HK-2 (cell line): ENCODE data around the gene CASP8.
"Not testable (repeated sequence)": the region's sequence is repeated elsewhere in the genome, so short reads cannot be mapped to it uniquely, and the experiment has no call there.

Experiments
- DNase-seq: peaks from one replicate; pipeline ENCODE4 v3.0.0-alpha.2; 2018; ENCODE audit not compliant: unreplicated experiment

Gene CASP8

DNA sequence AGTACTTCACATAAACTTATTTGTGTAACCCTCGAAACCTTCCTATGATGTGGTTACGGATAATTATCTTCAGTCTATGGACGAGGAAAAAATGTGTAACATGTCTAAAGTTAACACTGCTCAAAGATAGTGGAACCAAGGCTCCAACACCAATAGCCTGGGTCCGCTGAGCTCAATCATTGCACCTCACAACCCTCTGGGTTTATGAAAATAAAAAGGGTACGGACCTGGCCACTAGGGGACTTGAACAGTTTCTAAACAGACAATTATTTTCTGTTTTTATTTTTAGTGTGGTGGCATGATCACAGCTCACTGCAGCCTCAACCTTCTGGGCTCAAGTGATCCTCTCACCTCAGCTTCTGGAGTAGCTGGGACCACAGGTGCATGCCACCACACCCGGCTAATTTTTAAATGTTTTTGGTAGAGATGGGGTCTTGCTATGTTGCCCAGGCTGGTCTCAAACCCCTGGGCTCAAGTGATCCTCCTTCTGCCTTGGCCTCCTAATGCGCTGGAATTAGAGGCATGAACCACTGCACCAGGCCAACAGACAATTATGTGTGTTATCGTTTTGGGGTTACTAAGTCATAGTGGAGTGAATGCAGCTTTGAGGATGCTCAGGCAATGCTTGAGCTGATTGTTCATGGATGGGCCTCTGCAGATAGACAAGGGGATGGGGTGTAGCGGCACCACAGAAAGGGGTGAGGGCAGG is 10.1 kb downstream of the CASP8 start:
- no peak for DNase-seq

DNA sequence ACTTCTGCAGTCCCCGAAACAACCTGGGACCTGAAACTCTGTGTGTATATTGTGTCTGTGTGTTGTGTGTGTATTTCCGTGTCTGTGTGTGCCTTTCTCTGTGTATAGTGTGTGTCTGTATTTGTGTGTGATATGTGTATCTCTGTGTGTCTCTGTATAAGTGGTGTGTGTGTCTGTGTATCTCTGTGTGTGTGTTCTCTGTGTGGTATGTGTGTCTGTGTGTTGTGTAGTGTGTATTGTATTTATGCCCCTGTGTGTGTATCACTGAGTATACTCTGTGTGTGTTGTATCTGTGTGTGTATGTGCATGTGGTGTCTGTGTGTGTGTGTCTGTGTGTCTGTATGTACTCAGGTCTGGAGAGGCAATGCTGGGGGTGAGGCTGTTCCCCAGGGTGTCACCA is 11.6 kb downstream of the CASP8 start:
- no peak for DNase-seq

DNA sequence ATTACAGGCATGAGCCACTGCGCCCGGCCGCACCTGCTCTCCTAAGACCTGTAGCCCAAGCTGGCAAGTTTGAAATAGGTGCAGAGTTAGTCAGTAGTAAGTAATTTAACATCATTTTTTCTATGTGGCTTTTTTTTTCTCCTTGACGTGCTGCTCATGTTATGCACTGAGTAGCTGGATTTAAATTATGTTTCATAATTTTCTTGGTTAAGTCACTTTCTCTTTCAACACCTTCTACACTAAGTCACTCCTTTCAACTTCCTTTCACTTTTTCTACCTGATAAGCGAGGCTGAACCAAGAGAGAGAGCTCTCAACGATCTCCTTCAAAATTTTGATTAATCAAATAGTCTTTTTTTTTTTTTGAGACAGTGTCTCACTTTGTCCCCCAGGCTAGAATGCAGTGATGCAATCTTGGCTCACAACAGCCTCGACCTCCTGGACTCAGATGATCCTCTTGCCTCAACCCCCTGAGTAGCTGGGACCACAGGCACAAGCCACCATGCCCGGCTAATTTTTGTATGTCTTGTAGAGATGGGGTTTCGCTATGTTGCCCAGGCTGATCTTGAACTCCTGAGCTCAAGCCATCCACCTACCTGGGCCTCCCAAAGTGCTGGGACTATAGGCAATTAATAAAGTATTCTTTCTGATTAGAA is 13.1 kb downstream of the CASP8 start:
- no peak for DNase-seq

DNA sequence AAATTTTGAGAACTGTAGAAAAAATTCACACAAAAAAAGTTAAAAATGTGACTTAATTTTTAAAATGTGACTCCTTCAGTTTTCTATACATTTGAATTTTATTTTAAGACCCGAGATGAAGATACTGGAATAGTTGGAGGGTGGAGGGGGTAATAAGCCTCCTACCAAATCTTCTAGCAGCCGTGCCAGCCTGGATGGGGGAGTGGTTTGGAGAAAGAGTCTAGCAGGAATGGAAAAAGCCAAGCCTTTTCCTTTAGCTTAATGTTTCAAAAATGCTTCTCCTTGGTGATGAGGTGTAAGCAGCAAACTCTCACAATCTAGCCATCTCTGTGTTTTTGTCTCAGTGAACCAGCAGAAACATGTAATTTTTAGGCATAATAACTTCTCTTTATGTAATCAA is 14.7 kb downstream of the CASP8 start:
- DNase-seq = no peak

DNA sequence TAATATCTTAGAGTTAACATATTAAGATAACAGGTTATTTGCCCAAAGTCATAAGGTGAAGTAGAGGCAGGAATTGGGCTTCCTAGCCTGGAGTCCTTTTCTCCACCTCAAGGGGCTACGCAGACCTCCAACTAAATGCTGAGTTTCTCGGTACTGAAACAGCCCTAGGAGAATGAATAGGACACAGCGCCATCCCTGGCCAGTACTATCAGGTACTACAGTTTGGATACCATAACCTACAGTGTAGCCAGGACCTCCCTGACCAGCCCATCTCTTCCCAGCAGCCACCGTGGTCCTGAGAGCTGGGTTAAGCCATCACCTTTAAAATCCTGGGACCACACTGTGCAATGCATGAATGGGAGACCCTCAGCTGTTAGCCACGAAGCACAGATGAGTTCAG is 15.7 kb downstream of the CASP8 start:
- DNase-seq = no peak

DNA sequence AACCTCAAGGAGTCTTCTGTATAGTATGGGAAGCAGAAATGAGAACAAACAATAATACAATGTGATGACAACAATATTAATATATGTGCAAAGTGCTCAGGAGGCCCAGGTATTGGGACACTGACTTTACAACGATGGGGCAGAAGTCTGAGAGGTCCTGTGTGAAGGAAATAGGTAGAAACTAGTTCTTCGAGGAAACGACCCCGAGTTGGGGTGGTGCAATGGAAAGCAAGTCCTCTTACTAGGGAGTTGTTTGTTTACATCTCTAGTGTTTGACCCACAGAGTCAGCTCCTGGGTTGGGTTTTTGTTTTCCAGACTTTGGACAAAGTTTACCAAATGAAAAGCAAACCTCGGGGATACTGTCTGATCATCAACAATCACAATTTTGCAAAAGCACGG is 16.2 kb downstream of the CASP8 start:
- DNase-seq = no peak

DNA sequence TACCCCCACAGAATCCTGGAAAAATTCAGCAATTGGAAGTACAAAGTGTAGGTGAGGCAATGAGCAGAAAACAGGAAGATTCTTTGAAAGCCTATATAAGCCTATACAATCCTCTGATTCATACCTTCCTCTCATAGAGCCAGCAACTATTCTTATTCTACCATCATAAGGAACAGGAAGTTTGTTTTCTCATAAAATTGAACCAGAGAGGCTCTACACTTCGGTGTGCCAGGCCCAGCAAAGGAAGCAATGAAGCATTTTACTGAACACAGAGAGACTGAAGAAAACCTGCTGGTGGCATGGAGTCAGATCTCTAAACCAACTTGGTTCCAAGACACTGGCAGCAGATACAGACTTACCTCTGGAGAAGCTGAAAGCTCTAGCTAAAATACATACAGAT is 18.7 kb downstream of the CASP8 start:
- DNase-seq = no peak

DNA sequence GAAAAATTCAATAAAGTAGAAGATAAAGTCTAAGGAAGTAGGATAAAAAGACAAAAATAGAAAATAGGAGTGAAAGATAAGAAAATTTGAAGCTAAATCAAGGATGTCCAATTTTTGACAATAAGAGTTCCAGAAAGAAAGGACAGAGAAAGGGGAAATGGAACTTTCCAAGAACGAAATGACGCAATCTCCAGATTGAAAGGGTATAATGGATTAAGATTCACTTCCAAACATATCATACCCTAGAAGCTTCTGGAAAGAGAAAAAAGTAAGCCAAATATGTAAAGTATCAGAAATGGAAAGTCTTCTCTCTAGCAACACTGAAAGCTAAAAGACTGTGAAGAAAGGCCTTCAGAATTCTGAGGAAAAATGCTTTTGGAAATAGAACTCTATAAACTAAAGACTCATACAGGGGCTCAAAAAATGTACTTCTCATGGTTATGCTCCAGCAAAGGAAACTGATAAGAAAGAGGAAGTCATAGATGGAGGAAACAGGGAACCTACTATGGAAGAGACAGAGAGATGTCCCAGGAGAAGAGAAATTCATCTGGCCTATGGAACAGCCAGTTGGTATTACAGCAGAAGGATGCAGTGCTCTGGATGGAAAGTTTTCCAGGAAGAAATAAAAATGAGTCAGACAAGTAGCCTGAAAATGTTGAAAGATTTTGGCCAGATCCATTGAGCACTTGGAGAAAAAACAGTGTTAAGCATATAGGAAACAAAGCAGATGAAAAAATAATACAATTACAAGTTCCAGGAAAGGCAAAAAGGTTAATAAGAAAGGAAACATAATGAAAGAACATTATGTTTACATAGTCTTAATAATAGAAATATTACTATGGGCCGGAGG is 20.1 kb downstream of the CASP8 start:
- no peak for DNase-seq

DNA sequence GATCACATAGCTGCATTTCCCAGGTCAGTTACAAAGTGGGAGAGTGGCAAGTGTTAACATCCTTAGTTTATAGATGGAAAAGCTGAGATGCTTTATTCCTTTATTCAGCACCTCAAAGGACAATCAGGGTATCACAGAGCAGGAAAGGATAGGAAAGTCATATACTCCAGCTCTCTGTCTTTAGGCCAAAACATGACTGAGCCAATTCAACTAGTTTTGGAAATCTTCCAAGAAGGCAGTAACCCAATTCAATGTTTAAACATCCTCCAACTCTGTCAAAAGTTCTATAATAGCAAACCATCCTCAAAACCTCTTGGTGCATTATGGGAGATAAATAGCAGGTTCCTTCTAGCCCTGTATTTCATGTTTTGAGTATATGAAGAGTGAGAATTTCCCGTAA is 25.2 kb downstream of the CASP8 start:
- DNase-seq = no peak

DNA sequence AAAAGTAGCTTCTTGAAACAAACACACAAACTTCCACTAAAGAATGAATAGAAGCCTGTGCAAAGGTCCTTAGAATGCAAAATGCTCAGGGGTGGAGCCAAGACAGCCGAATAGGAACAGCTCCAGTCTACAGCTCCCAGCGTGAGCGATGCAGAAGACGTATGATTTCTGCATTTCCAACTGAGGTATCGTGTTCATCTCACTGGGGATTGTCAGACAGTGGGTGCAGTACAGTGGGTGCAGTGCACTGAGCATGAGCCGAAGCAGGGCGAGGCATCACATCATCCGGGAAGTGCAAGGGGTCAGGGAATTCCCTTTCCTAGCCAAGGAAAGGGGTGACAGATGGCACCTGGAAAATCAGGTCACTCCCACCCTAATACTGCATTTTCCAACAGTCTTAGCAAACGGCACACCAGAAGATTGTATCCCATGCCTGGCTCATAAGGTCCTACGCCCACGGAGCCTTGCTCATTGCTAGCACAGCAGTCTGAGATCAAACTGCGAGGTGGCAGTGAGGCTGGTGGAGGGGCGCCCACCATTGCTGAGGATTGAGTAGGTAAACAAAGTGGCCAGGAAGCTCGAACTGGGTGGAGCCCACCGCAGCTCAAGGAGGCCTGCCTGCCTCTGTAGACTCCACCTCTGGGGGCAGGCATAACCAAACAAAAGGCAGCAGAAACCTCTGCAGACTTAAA is 30.3 kb downstream of the CASP8 start:
- not testable (repeated sequence) for DNase-seq

DNA sequence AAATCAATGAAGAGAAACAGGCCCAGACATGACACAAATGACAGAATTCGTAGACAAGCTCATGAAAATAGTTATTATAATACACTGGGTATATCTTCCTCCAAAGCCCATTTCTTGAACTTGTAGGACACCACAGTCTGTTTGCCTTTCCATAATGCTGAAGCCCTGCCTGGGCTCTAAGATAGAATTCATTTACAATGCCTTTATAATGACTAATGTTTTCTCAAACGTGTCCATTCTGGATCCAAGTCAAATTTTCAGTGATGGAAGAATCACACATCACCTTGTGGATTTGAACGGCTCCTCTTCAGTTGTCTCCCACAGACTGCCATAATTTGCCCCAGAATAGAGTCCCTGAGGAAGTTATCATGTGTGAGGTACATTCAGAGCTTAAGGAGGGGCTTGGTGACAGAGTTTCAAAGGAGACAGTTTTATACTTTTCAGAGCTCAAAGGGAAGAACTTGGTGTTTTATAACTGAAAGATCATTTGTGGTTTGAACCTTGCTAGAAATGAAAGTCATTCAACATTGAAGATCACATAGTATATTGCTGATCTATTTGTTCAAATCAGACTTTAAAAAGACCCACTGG is 38.2 kb downstream of the CASP8 start:
- no peak for DNase-seq

DNA sequence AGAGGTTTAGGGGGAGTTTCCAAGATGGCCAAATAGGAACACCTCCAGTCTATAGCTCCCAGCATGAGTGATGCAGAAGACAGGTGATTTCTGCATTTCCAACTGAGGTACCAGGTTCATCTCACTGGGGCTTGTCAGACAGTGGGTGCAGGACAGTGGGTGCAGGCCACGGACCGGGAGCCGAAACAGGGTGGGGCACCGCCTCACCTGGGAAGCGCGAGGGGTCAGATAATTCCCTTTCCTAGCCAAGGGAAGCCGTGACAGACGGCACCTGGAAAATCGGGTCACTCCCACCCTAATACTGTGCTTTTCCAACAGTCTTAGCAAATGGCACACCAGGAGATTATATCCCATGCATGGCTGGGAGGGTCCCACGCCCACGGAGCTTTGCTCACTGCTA is 39.6 kb downstream of the CASP8 start:
- DNase-seq = not testable (repeated sequence)

DNA sequence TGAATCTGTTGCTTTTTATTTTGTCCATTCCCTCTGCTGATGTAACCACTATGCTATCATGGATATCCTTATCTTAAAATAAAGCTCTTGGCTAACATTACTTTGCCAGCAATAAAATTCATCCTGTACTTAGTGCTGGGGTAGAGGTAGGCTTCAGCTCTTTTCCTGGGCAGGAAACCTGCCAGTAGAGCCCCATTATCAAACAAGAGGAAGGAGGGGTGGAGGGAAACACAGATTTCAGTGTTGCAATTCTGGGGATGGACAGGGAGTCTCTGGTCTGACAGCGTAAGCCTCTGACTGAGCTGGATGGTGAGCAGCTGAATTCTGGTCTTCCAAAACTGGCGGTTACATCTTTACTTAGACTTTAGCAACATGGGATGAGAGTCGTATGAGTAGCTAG is 47.5 kb downstream of the CASP8 start:
- no peak for DNase-seq

DNA sequence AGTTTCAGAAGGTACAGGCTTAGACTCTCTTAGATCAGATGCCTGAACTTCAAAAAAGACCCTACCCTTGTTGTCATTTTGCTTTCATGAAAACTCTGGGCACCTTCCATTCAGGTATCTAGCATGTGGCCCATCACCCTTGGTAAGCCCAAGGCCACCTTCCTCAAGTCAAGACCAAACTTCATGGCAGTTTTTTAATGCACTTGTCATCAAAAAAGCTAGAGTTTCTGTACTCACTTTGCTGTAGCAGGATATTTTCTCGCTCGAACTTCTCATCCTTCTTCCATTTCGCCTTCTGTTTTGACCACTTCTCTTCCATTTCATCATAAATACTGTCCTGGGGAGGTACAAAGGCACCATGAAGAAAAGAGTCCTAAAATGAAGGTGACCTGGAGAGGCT is 48.6 kb downstream of the CASP8 start:
- DNase-seq = no peak

DNA sequence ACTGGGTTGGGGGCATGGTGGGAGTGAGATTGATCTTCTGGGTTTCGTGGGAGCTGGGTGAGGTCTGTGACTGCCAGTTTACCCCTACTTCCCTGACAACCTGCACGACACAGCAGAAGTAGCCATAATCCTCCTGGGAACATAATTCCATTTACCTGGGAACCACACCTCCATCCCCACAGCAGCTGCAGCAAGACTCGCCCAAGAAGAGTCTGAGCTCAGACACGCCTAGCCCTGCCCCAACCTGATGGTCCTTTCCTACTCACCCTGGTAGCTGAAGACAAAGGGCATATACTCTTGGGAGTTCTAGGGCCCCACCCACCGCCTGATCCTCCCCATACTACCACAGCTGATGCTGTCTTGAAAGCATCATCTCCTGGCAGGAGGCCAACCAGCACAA is 53.0 kb downstream of the CASP8 start:
- no peak for DNase-seq

DNA sequence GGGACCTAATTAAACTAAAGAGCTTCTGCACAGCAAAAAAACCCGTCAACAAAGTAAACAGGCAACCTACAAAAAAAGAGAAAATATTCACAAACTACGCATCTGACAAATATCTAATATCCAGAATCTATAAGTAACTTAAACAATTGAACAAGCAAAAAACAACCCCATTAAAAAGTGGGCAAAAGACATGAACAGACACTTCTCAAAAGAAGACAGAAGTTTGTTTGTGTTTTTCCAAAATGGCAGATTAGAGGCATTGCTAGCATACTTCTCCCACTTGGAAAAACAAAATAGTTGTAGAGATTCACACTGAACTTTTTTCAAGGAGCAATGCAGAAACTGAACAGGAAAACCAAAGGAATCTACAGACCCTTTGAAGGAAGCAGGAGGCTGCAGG is 59.2 kb downstream of the CASP8 start:
- no peak for DNase-seq

DNA sequence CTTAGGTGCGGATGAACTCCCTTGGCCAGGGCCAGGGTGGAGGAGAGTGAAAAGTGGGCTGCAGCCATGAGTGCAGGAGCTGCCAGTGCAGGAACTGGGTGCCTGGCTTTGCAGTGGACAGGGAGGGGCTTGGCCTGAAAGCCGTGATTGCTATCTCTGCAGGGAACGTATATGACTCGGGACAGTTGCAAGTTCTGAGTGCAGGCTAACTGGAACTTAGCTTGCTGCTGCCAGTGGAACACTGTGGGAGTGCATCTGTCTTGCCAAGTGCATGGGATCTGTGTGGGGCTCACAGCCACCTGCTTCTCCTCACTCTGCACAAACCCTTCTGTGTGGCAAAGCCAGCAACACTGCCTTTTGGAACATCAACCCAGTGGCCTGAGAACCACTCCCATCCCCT is 59.9 kb downstream of the CASP8 start:
- no peak for DNase-seq

DNA sequence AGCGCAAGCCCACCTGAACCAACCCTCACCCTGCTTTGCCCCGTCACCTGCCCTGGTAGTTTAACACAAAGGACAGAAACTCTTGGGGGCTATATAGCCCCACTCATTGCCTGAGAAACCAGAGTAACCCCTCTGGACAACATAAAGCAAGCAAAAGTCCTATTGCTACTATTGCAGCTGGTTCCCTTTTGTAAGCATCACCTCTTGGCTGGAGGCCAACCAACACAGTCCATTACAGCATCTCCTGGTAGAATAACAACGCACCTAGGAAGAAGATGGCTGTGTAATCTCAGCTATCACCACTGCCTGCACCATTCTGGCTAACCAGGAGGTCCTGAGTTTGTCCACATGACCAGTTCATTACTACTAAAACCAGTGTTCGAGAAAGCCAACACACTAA is 60.4 kb downstream of the CASP8 start:
- DNase-seq = no peak

DNA sequence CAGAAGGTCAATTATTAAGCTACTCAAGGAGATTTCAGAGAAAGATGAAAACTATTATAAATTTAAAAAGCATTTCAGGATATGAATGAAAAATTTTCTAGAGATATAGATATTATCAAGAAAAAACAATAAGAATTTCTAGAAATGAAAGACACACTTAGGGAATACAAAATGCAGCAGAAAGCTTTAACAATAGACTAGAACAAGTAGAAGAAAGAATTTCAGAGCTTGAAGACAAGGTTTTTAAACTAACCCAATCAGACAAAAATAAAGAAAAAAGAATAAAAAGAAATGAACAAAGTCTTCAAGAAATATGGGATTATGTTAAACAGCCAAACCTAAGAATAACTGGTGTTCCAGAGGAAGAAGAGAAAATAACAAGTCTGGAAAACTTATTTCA is 62.4 kb downstream of the CASP8 start:
- DNase-seq = no peak

DNA sequence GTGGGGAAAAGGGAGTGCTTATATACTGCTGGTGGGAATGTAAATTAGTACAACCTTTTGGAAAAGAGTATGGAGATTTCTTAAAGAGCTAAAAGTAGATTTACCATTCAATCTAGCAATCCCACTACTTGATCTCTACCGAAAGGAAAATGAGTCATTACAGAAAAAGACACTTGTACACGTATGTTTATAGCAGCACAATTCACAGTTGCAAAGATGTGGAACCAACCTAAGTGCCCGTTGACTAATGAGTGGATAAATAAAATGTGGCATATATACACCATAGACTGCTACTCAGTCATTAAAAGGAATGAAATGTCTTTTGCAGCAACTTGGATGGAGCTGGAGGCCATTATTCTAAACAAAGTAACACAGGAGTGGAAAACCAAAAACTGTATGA is 67.3 kb downstream of the CASP8 start:
- DNase-seq = no peak

DNA sequence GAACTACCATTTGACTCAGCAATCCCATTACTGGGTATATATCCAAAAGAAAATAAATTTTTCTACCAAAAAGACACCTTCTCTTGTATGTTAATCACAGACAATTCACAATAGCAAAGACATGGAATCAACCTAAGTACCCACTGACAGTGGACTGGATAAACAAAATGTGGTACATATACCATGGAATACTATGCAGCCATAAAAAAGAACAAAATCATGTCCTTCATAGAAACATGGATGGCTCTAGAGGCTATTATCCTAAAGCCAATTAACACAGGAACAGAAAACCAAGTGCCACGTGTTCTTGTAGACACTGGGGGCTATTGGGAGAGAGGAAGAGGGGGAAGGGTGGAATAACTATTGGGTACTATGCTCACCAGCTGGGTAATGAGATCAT is 69.1 kb downstream of the CASP8 start:
- no peak for DNase-seq
